Neural cell (in vitro differentiated cells): ENCODE results near the gene DENND1A.

Source experiments
- EP300 ChIP-seq: fragments of 450-650 bp; conservative IDR thresholded peaks from 2 replicates; pipeline ENCODE4 v1.6.1; 2014; ENCODE audit warnings: antibody characterized with exemption, mild to moderate bottlenecking, moderate library complexity; ENCODE audit not compliant: poor library complexity, severe bottlenecking
- EZH2 ChIP-seq: fragments of 200-600, 300-800 bp; shearing (Covaris generic), sonication (generic); IDR thresholded peaks from 2 replicates; pipeline ENCODE4 v1.6.1; 2014; ENCODE audit warnings: antibody characterized with exemption, low read length, borderline replicate concordance, mild to moderate bottlenecking; ENCODE audit not compliant: insufficient read depth, poor library complexity, severe bottlenecking
- POLR2AphosphoS5 ChIP-seq: IDR thresholded peaks from 2 replicates; pipeline ENCODE4 v1.6.1; 2012
- REST ChIP-seq: IDR thresholded peaks from 2 replicates; pipeline ENCODE4 v1.6.1; 2012; ENCODE audit warnings: borderline replicate concordance
- TAF1 ChIP-seq: IDR thresholded peaks from 2 replicates; pipeline ENCODE4 v1.6.1; 2012; ENCODE audit warnings: low read depth
- TF ChIP-seq, protein P1 (sequence below): fragments of 450-650 bp; IDR thresholded peaks from 2 replicates; pipeline ENCODE4 v1.5.1; 2014; ENCODE audit warnings: antibody characterized with exemption, mild to moderate bottlenecking, moderate library complexity; ENCODE audit not compliant: poor library complexity, severe bottlenecking

- TF ChIP-seq, protein P1, sequence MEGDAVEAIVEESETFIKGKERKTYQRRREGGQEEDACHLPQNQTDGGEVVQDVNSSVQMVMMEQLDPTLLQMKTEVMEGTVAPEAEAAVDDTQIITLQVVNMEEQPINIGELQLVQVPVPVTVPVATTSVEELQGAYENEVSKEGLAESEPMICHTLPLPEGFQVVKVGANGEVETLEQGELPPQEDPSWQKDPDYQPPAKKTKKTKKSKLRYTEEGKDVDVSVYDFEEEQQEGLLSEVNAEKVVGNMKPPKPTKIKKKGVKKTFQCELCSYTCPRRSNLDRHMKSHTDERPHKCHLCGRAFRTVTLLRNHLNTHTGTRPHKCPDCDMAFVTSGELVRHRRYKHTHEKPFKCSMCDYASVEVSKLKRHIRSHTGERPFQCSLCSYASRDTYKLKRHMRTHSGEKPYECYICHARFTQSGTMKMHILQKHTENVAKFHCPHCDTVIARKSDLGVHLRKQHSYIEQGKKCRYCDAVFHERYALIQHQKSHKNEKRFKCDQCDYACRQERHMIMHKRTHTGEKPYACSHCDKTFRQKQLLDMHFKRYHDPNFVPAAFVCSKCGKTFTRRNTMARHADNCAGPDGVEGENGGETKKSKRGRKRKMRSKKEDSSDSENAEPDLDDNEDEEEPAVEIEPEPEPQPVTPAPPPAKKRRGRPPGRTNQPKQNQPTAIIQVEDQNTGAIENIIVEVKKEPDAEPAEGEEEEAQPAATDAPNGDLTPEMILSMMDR: no peak
- TF ChIP-seq EZH2 (no peak), REST (no peak), POLR2AphosphoS5 (no peak), TAF1 (no peak), EP300 (no peak)
These were observed 412.4 kb downstream of the DENND1A start for GRCh38 chr9:123517512-123517911.
